CD4-positive, alpha-beta T cell treated with Interleukin-6 at 100 ng/mL for 8 hours (primary cell): Measurements from ENCODE around the gene RAMP3.
"Not testable (repeated sequence)": the region's sequence is repeated elsewhere in the genome, so short reads cannot be mapped to it uniquely, and the experiment has no call there.

Experiments used
- DNase-seq: peaks from one replicate; pipeline ENCODE4 v3.0.0-alpha.2; 2020; ENCODE audit warnings: mixed read lengths, low spot score

The RAMP3 gene

DNA sequence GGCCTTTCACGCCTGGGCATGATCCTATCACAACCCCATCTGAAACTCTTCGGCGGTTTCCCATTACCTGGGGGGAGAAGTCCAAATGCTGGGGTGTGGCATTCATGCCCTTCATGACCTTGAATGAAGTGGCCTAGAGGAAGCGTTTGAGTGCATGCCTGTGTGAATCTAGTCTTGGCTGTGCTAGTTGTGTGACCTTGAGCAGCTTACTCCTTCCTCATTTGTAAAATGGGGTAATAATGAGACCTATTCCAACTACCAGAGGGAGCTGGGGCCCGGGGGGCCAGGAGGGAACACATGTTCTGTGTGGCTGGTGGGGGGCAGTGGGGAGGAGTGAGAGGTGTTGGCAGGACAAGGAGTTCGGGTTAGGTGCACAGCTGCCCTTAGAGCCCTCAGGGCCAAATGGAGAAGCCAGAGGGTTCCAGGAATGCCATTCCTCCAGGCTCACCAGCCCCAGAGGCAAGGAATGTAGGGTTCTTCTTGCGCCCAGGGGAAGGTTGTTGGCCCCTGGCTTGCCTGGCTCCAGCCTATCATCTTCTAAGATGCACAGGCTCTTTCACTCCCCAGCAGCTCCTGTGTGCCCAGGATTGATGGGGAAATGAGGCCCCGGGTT, 24.8 kb upstream of the RAMP3 start:
- DNase-seq: no peak

- no peak for DNase-seq
These were observed 24.2 kb upstream of the RAMP3 start for GRCh38 chr7:45133352-45133751.

- DNase-seq: no peak
These were observed 23.7 kb upstream of the RAMP3 start for GRCh38 chr7:45133877-45134276.

GRCh38 chr7:45136106-45137060, 21.2 kb upstream of the RAMP3 start:
- DNase-seq: peak; percentile 80

- DNase-seq: no peak
These were observed 18.9 kb upstream of the RAMP3 start for GRCh38 chr7:45138433-45139267.

DNA sequence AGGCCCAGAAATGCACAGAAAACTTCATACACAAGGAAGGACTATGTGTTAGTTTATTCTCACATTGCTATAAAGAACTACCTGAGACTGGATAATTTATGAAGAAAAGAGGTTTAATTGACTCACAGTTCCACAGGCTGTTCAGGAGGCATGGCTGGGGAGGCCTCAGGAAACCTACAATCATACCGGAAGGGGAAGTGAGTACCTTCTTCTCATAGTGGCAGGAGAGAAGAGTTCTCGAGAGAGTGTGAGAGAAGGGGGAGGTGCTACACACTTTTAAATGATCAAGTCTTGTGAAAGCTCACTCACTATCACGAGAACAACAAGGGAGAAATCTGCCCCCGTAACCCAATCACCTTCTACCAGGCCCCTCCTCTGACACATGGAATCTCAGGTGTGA, 16.8 kb upstream of the RAMP3 start:
- no peak for DNase-seq

DNA sequence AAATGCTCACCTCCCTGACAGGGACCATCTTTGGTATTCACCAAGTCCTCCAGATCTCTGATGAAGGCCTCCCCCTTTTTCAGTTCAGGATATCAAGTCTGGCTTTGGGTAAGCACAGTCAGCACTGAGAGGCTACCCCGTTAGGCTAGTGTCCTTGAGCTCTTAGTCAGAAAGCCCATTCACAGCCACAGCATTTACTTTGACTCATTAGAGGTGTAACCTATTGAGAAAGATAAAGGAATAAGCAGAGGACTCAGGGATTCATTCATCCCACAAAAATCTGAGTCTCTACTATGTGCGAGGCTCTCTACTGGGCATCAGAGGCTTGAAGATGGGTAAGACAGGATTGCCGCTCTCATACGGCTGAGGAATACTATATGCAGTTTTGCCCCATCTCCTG, 14.0 kb upstream of the RAMP3 start:
- no peak for DNase-seq

- no peak for DNase-seq
These were observed 11.7 kb upstream of the RAMP3 start for GRCh38 chr7:45145881-45146280.

- DNase-seq: no peak
These were observed 10.8 kb upstream of the RAMP3 start for GRCh38 chr7:45146531-45147379.

DNA sequence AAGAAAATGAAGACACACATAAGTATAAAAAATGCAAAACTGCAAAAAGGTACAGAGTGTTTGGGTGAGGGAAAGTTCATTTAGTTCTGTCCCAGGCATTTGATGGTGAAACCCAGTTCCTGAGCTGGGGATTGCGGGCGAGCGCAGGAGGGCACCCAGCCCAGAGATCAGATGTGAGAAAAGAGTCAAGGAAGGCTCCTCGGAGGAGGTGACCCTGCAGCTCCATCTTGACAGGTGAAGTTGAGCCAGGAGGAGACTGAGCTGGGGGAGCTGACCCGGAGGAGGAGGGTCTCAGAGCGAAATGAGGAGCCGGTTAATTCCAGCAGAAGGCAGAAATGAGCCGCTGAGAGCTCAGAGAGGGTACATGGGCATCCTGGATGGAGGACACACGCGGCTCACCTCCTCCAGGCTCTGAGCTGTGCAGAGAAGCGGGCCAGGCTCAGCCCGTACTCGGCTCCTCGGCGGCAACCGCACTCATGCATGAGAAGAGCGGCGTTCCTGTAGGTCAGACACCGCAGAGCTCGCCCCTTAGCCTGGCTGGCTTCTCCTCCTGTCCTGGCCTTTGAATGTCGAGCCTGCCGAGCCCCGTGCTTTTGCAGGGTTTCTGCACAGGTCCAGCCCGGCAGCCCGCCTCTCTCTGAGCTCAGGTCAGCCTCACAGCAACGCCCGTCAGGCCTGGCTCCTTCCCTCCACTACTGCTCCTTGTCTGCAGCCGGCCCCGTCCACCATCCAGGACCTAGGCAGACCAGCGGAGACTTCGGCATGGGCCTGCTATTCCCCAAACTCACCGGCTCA, 9.5 kb upstream of the RAMP3 start:
- no peak for DNase-seq

GRCh38 chr7:45148653-45148973, 9.0 kb upstream of the RAMP3 start:
- no peak for DNase-seq

DNA sequence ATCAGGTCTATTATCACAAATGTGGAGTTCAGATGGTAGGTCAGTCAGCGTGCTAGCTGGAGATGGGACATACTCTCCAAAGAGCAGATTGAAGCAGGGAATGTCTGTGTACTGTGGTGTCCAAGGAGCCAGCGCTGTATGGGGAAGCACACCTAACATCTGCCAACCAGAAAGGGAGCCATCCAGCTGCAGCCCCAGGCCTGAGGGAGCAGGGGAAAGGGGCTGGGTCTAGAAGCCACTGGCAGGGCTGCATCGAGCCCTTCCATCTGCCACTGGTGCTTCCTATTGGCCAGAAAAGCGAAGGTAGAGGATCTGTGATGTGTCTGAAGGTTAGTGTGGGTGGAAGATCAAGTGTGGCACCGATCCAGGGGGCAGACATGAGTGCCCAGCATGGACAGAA, 8.0 kb upstream of the RAMP3 start:
- no peak for DNase-seq

DNA sequence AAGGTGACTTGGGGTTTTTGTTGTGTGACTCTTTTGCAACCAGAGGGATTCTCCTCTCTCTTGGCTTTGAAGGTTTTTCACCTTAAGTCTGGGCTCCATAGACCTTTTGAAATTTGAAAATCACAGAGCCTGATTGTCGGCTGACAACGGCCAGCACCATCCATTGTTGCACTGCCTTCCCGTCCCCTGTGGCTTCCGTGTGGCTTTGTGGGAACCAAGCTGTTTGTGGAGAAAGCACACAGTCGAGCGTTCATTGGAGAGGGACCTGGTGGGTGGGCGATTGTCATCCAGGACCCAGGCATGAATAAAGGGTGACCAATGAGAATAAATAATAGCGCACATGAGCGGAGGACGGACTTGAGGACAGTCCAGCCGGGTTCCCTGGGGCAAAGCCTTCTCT, 7.4 kb upstream of the RAMP3 start:
- DNase-seq: no peak

DNA sequence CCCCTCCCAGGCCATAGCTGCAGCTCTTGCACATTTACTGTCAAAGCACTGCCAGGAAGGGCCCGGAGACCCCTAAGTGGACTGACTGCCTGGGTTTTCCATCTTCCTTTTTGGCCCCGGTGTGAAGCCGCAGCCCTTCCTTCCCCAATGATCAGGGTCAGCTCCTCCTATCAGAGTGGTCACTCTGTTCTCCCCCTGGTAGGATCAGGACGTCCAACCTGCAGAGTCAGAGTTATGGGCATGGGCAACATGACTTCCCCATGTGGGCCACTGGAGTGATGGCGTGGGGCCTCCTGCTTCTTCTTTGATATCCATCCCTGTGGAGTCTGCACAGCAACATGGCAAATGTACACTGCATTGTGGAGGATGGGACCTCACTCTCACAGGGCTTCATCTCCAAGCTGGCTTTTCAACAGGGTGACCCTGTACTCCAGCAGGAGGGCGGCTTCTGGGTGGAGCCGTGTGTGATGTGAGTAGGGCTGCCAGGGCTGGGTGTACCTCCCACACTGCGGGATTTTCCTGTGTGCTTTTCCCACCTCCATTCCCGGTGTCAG, 6.4 kb upstream of the RAMP3 start:
- no peak for DNase-seq

GRCh38 chr7:45151967-45152366, 5.6 kb upstream of the RAMP3 start:
- DNase-seq: no peak

- no peak for DNase-seq
These were observed 4.4 kb upstream of the RAMP3 start for GRCh38 chr7:45153233-45153632.

DNA sequence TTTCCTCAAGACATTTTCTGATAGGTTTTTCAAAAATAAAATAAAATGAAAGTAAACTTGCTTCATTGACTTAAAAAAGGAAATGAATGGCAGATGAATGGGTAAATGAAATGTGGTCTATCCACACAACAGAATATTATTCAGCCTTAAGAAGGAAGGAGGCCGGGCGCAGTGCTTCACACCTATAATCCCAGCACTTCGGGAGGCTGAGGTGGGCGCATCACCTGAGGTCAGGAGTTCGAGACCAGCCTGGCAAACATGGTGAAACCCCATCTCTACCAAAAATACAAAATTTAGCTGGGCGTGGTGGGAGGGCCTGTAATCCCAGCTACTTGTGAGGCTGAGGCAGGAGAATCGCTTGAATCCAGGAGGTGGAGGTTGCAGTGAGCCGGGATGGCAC, 3.7 kb upstream of the RAMP3 start:
- DNase-seq: not testable (repeated sequence)

DNA sequence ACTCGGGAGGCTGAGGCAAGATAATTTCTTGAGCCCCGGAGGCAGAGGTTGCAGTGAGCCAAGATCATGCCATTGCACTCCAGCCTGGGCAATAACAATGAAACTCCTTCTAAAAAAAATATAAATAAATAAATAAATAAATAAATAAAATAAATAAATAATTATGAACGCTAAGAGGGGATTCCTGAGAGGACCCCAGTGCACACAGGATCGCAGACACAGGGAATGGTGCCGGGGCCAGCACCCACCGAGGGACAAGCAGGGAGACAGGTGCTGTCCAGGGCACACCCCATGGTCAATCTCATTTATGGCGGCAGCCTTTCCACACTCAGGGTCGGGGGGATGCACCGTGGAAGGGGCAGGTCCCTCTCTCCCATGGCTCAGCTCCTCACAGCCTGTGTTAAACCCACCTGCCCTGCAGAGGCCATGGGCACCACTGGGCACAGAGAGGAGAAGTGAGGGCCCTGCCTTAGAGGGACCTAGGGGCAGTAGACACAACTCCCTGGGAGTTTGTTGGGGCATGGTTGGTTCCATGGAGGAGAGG, 2.2 kb upstream of the RAMP3 start:
- DNase-seq: no peak

GRCh38 chr7:45155941-45156340, 1.6 kb upstream of the RAMP3 start:
- no peak for DNase-seq

GRCh38 chr7:45156516-45157272, 897 bp upstream of the RAMP3 start:
- DNase-seq: no peak
